Activated naive CD8-positive, alpha-beta T cell treated with anti-CD3 and anti-CD28 coated beads for 36 hours (primary cell): ENCODE measurements around the gene DLL1. TPM values are rescaled to one million over a fixed set of nuclear protein-coding genes. Genes with fewer than 3 reads are reported as not detected.

ENCODE experiments used
- DNase-seq: peaks from one replicate; pipeline ENCODE4 v3.0.0; 2021
- H3K27ac Mint-ChIP-seq: one replicate; pipeline ENCODE4 v1.8.0; 2022; ENCODE audit warnings: mild to moderate bottlenecking, moderate library complexity, mixed read lengths
- H3K27me3 Mint-ChIP-seq: one replicate; pipeline ENCODE4 v1.8.0; 2022; ENCODE audit warnings: mild to moderate bottlenecking, mixed read lengths
- H3K36me3 Mint-ChIP-seq: one replicate; pipeline ENCODE4 v1.8.0; 2021; ENCODE audit warnings: mild to moderate bottlenecking, mixed read lengths
- H3K4me1 Mint-ChIP-seq: one replicate; pipeline ENCODE4 v1.8.0; 2021; ENCODE audit warnings: mixed read lengths
- H3K4me3 Mint-ChIP-seq: one replicate; pipeline ENCODE4 v1.8.0; 2022; ENCODE audit warnings: mild to moderate bottlenecking, moderate library complexity, mixed read lengths
- H3K9me3 Mint-ChIP-seq: one replicate; pipeline ENCODE4 v1.8.0; 2022; ENCODE audit warnings: mixed read lengths
- total RNA-seq, 2 experiments: library from RNA; stranded (reverse); gene quantifications; one replicate each; pipeline ENCODE4 v1.2.3, GENCODE V29; 2021

Gene DLL1
- total RNA-seq, 2 experiments from 2014 or later, result 4.0 to 4.3 TPM

DNA sequence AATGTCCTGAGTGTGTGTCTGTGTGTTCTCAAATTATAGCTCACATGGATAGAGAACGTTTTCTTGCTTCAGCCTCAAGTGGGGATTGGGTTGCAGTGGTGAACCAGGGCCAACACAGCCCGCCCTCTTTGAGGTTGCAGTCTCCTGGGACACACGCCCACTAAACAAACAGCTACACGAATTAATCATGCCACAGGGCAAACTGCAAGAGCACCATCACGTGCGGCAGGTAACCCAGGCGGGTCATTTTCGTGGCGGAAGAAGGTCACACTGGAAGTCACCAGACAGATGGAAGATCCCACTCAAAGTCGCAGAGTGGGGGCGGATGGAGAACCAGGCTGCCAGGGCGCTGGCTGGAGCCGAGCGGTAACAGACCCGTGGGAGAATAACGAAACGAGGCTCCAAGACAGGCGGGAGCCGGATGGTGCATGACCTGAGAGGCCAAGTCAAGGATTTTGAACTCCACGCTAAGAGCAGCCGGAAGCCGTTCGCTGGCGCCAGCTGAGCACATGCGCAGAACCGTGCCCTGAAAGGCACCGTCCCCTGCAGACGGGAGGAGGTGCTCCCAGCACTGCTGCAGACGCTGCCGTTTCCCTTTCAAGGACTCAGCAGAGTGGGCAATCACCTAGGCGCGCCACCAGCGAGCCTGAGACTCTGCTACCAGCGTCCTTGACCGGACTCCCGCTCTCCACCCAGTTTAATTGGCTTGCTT lies 10.7 kb downstream of the DLL1 start:
- H3K9me3 Mint-ChIP-seq, result no peaks in the 10 kb centered on the region
- peak overlapping the region; percentile 48 for H3K4me3 Mint-ChIP-seq
- peaks cover 2% of the 10 kb centered on the region for H3K36me3 Mint-ChIP-seq
- H3K27ac Mint-ChIP-seq, result peak overlapping the region; percentile 62
- no peaks in the 10 kb centered on the region for H3K27me3 Mint-ChIP-seq
- peaks cover 25% of the 10 kb centered on the region for H3K4me1 Mint-ChIP-seq
- DNase-seq, result no peak

DNA sequence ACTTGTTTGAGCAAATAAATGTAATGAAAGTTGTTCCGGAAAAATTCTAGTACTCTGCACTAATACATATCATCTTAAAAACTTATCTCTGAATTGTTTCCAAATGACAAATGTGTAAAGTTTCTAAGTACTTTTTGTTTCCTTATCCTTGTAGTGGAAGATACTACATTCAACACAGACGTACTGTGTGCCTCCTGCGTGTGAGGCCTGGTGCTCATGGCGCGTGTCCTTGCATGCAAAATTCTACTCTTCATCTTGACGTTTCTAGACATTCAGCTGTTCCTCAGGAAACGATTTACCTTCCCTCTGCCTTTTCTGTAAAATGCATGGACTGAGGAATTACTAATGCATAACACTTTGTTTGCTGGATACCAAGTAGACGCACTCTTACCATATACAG lies 11.5 kb downstream of the DLL1 start:
- Mint-ChIP-seq H3K4me1 (peaks cover 25% of the 10 kb centered on the region), H3K27me3 (no peaks in the 10 kb centered on the region), H3K36me3 (peaks cover 2% of the 10 kb centered on the region), H3K9me3 (no peaks in the 10 kb centered on the region), H3K4me3 (no peak overlapping the region), H3K27ac (no peak overlapping the region)
- DNase-seq, result no peak

DNA sequence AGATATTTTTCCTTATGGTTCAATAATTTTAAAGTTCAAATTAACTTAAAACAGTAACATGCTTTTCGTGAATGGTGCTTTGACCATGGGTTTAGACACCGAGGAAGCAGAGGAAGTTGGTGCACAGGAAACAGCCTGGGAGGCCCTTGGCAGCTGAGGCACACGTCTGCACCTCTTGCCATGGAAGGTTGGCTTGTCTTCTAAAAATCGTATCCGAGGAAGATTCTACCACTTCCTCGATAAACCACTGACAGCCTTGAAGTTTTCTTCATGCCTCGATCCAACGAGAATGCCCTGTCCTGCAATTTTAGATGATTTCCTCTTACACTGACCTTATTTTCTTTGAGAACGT lies 12.2 kb downstream of the DLL1 start:
- H3K27me3 Mint-ChIP-seq, result no peaks in the 10 kb centered on the region
- peaks cover 9% of the 10 kb centered on the region for H3K36me3 Mint-ChIP-seq
- DNase-seq, result no peak
- H3K27ac Mint-ChIP-seq, result peak overlapping the region; percentile 66
- H3K4me1 Mint-ChIP-seq, result peaks cover 25% of the 10 kb centered on the region
- H3K4me3 Mint-ChIP-seq, result peak overlapping the region; percentile 47
- H3K9me3 Mint-ChIP-seq, result peaks cover 1% of the 10 kb centered on the region

DNA sequence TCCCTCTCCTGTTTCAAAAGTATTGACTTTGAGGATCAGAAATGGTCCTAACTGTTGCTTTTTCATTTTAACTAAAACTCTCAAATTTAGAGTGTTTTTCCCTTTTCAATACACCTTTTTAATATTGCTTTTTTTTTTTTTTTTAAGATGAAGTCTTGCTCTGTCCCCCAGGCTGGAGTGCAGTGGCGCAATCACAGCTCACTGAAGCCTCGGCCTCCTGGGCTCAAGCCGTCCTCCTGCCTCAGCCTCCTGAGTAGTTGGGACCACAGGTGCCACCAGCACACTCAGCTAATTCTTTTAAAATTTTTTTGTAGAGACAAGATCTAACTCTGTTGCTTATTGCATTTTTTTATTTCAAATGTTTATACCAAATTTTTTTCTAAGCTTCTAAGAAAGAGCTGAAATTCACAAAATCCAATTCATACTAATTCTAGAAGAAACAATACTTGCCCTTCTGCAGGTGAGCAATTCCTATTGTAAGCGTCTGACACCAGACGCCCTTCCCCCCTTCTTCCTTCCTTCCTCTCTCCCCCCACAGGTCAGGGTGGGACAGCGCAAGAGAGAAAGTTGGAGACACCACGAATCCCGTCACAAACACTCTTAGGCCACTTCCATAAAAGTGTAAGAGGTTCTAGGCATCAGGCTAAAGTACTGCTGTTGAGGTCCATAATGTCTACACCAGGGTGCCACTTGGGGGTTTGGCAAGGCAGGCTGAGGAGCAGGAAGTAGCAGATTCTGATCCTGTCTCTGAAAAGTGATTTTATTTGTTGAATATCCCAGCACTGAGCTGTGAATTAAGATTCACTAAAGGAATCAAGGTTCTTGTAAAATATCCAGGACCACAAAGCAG lies 12.8 kb downstream of the DLL1 start:
- no peak for DNase-seq
- peak overlapping the region; percentile 66 for H3K27ac Mint-ChIP-seq
- H3K4me3 Mint-ChIP-seq, result peak overlapping the region; percentile 47
- H3K4me1 Mint-ChIP-seq, result peaks cover 25% of the 10 kb centered on the region
- H3K9me3 Mint-ChIP-seq, result peaks cover 3% of the 10 kb centered on the region
- peaks cover 13% of the 10 kb centered on the region for H3K36me3 Mint-ChIP-seq
- H3K27me3 Mint-ChIP-seq, result no peaks in the 10 kb centered on the region

DNA sequence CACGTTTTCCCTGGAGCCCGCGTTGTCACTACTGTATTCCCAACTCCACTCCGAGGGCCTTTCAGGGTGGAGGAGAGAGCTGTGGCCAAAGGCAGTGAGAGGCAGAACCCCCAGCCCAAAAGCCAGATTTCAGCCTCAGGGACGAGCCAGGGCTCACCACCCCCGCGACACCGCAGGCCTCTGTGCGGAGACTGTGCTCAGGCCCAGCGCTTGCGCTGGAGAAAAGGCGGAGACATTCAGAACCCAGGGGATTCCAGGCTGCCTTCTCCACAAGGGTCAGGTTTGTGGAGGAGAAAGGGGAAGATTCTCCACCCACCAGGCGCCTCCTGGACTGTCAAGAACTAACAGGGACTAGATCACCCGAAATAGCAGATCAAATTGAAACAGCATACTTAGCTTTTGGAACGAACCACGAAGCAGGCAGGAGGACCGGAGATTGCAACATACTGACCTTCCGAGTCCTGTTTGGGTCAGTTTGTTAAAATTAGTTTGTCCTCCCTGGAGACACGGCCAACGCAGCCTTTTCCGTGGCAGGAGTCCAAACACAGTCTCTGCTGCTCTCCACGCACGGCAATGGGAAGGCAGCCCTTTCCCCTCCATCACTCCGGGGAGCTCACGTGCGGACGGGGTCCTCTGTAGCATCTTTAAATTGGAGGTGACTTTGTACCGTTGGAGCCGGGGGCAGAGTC lies 14.4 kb downstream of the DLL1 start:
- Mint-ChIP-seq H3K27ac (no peak overlapping the region), H3K9me3 (peaks cover 3% of the 10 kb centered on the region), H3K27me3 (no peaks in the 10 kb centered on the region), H3K36me3 (peaks cover 13% of the 10 kb centered on the region), H3K4me3 (no peak overlapping the region), H3K4me1 (peaks cover 31% of the 10 kb centered on the region)
- DNase-seq, result no peak

DNA sequence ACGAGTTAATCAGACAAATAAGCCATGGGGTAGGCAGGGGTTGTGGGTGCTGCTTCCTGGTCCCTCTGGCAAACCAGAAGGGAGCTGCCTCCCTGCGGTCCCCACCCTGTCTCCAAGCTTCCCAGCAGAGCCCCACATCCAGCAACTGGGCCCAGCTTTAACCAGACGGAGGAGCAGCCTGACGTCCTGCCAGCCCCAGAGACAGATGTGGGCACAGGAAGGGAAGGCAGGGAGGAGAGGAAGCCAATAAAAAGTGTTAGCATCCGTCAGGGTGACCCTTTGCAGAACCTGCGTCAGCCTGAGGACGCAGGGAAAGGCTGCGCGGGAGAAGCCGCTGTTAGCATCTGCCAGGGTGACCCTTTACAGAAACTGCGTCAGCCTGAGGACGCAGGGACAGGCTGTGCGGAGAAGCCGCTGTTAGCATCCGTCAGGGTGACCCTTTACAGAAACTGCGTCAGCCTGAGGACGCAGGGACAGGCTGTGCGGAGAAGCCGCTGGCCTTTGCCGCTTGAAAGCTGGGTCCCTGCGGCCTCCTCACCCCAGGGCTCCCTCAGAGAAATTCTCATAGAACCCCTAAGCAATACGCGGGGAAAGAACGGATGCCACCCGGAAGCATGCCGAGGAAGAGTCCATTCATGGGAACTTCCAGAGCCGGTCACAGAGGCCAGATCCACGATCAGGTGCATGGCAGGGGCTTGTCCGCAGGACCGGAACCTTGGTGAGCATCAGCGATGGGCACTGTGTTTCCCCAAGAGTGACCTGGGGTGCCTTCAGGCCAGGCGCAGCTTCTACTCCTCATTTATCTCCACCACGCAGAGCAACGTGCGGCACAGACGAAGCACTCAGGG lies 15.9 kb downstream of the DLL1 start:
- peaks cover 13% of the 10 kb centered on the region for H3K36me3 Mint-ChIP-seq
- H3K27me3 Mint-ChIP-seq, result no peaks in the 10 kb centered on the region
- no peak for DNase-seq
- peaks cover 3% of the 10 kb centered on the region for H3K9me3 Mint-ChIP-seq
- no peak overlapping the region for H3K27ac Mint-ChIP-seq
- no peak overlapping the region for H3K4me3 Mint-ChIP-seq
- peaks cover 35% of the 10 kb centered on the region for H3K4me1 Mint-ChIP-seq

DNA sequence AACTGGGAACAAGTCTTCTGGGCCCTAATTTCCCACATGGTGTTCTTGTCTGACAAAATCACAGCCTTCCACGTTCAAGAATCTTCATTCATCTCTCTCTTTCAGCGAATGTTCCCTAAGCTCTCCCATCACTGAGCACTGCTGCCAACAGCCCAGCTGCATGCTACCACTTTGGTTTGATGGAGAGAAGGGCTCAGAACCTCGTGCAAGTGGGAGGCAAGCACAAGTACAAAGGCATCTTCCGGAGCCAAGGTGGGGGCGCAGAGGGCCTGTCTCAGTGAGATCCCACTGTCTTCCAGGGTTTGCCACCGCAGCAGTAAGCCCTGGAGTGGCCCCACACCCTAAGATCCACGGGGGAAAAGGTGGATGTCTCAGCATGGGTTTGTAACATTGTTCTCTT lies 17.2 kb downstream of the DLL1 start:
- peaks cover 24% of the 10 kb centered on the region for H3K4me1 Mint-ChIP-seq
- H3K9me3 Mint-ChIP-seq, result peaks cover 3% of the 10 kb centered on the region
- H3K36me3 Mint-ChIP-seq, result peaks cover 13% of the 10 kb centered on the region
- no peaks in the 10 kb centered on the region for H3K27me3 Mint-ChIP-seq
- no peak overlapping the region for H3K27ac Mint-ChIP-seq
- no peak for DNase-seq
- no peak overlapping the region for H3K4me3 Mint-ChIP-seq

DNA sequence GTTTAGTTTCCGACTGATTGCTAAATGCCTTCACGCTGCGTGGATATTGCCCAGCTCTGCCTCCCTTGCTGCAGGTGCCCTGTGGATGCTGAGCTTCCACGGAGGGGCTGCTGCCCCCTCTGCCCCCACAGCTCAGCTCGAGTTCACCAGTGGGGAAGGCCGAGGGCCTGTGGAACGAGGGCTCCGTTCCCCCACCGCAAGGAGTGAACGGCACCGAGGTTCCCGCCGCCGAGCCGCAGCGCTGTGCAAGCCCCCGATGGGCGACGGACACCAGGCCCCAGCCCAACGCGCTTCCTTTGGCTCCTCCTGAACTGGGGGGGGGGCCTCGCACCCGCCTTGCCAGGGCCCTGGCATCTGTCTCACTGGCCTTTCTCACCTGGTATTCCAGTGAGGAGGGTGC lies 17.7 kb downstream of the DLL1 start:
- Mint-ChIP-seq H3K27me3 (no peaks in the 10 kb centered on the region), H3K36me3 (peaks cover 12% of the 10 kb centered on the region), H3K4me3 (no peak overlapping the region), H3K4me1 (peaks cover 20% of the 10 kb centered on the region), H3K27ac (no peak overlapping the region), H3K9me3 (peaks cover 3% of the 10 kb centered on the region)
- no peak for DNase-seq

DNA sequence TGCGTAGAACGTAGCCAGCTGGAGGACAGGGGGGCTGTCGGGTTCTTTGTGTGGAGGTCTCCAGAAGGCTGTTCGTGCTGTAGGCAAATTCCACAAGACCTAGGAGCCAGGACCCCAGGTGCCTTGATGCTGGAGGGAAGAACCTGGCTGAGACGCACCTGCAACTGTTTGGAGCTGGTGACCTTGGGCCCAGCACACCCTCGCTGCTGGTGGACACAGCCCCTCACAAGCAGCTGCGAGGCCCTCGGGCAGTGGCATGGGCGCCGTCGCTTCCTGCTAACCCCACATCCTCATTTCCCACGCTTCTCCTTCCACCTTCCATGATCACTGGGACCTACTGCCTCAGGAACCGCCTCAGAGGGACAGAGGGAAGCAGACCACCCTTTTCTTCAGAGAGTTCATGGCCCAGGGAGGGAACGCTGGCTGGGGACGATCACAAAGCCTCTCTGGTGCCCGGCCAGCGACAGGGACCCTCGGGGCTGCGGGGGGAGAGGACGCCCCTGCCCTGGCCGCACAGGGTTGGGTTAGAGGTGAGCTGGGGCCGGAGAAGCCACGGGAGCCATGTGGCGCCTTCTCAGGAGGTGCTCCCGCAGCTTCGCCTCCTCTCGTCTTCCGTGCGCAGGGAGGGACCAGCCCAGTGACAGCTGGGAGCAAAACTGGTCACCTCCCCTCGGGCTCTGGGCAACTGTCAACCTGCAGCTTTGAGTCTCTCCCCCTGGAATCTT lies 18.4 kb downstream of the DLL1 start:
- Mint-ChIP-seq H3K9me3 (peaks cover 3% of the 10 kb centered on the region), H3K27ac (peak overlapping the region; percentile 88), H3K36me3 (peaks cover 11% of the 10 kb centered on the region), H3K4me3 (peak overlapping the region; percentile 75), H3K27me3 (no peaks in the 10 kb centered on the region), H3K4me1 (peaks cover 14% of the 10 kb centered on the region)
- no peak for DNase-seq

DNA sequence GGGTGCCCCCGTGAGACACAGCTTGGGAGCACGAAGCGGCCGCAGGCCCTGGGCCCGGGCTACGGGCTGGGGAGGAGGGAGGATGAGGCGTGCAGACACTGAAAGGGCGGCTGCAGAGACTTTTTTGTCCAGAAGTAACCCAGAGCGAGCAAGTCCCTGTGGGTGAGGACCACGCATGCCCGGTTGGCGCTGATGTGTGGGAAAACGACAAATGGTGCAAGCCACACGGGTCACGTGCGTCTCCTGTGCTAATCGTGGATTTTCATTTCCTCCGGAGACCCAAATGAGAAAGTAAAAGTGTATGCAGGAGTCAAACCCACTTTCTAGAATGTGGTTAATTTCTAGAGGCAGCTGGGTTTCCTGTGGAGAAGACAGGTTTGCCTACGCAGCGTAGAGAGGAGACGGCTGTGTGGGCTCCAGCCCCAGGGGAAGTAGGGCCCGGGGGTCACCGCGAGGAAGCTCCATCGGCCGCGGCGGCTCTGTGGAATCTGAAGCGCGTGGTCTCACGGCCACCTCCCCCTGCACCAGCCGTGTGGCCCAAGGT lies 19.0 kb downstream of the DLL1 start:
- peak; percentile 83 for DNase-seq
- H3K27ac Mint-ChIP-seq, result peak overlapping the region; percentile 88
- peaks cover 11% of the 10 kb centered on the region for H3K36me3 Mint-ChIP-seq
- peak overlapping the region; percentile 75 for H3K4me3 Mint-ChIP-seq
- H3K9me3 Mint-ChIP-seq, result peaks cover 3% of the 10 kb centered on the region
- no peaks in the 10 kb centered on the region for H3K27me3 Mint-ChIP-seq
- H3K4me1 Mint-ChIP-seq, result peaks cover 12% of the 10 kb centered on the region

DNA sequence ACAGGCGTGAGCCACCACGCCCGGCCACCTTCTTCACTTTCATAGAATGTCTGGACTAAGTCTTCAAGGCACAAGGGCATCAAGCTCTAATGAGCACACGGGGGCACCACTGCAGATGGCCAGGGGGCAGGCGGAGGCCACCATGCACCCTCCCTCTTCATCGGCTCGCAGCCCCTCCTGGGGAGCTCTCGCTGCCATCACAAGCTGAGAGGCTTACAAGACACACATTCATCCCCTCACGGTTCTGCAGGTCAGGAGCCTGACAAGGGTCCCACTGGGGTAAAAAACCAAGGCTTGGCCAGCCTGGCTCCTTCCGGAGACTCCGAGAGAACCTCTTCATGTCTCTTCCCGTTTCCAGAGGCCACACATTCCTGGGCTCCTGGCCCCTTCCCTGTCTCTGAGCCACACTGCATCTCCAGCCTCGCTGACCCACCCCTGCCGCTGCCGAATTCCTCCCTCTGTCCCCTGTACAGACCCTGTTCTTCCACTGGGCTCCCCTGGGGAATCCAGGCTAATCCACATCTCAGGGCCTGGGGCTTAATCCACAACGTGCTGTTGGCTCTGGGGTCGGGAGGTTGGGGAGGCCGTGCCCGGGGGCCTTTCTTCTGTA lies 19.8 kb downstream of the DLL1 start:
- H3K27ac Mint-ChIP-seq, result peak overlapping the region; percentile 88
- no peak for DNase-seq
- H3K9me3 Mint-ChIP-seq, result peaks cover 3% of the 10 kb centered on the region
- no peaks in the 10 kb centered on the region for H3K27me3 Mint-ChIP-seq
- H3K4me3 Mint-ChIP-seq, result peak overlapping the region; percentile 75
- peaks cover 11% of the 10 kb centered on the region for H3K36me3 Mint-ChIP-seq
- H3K4me1 Mint-ChIP-seq, result peaks cover 12% of the 10 kb centered on the region

DNA sequence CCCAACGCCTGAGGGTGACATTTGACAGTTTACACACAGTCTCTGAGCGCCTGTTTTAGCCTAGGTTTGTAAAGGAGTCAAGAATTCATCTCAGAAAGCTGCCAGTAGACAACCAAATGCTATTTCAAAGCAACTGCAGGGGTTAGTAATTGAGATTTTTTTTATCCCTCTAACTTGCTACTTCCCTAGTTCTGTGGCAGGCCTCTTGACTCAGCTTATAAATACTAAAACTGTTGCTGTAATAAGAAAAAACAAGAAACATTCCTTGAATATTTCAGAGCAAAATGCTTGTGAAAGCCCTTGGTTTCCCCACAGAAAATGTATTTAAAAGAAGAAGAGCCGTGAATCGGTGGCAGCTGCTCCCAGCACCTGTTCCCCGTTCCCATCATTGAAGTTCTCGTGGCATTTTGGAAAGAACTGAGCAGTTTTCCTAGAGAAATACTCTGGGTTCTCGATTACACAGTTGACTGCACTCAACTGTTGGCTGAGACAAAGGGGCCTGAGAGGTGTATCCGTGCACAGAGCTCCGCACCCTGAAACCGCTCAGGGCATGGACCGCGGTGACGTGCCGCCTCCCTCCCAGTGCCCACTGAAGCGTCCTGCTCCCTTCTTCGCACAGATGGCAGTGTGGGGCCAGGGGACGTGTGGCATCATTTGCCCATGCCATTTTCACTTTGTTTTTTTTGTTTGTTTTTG lies 20.9 kb downstream of the DLL1 start:
- Mint-ChIP-seq H3K4me1 (peaks cover 12% of the 10 kb centered on the region), H3K27me3 (no peaks in the 10 kb centered on the region), H3K4me3 (no peak overlapping the region), H3K36me3 (peaks cover 11% of the 10 kb centered on the region), H3K9me3 (peaks cover 3% of the 10 kb centered on the region), H3K27ac (no peak overlapping the region)
- DNase-seq, result no peak

DNA sequence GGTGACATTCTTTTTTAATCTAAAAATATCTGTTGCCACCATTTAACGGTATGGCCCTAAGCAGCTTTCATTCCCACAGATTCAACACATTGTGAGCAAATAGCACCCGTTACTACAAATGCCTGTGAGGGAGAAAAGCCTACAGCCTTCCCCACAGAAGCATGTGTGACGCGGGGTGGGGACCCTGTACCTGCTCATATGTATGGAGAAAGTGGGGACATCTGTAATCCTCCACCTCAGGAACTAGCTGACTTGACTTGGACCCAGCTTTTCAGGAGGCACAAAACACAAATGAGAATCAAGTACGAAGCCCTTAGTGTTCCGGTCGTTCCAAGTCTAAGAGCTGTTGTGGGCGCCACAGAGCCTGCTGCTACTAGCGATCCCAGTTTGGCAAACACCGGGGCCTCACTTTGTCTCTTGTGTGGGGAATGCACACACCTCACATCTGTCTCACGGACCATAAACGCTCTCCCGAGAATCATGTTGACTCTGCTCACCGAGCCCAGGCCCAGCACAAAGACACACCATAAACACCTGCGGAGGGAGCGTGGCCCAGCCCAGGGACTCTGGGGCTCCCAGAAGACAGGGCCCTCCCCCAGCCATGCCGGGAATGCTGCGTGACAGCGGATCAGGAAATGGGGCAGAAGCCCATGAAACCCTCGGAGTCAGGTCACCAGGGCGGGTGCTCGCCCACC lies 21.6 kb downstream of the DLL1 start:
- peaks cover 3% of the 10 kb centered on the region for H3K9me3 Mint-ChIP-seq
- H3K27ac Mint-ChIP-seq, result no peak overlapping the region
- H3K27me3 Mint-ChIP-seq, result no peaks in the 10 kb centered on the region
- H3K4me1 Mint-ChIP-seq, result peaks cover 12% of the 10 kb centered on the region
- H3K4me3 Mint-ChIP-seq, result no peak overlapping the region
- no peak for DNase-seq
- H3K36me3 Mint-ChIP-seq, result peaks cover 10% of the 10 kb centered on the region
